GM23248 (cell line): ENCODE data around the gene PLA2G2C. TPM values are rescaled to one million over a fixed set of nuclear protein-coding genes. Genes with fewer than 3 reads are reported as not detected.

Experiments
- DNase-seq: peaks from one replicate; pipeline ENCODE4 v3.0.0-alpha.2; 2015
- H2AFZ ChIP-seq: fragments of 200-600 bp; sonication (generic); 2 replicates; pipeline ENCODE4 v1.6.1; 2016; ENCODE audit warnings: antibody characterized with exemption
- H3F3A ChIP-seq: fragments of 200-600 bp; sonication (generic); 2 replicates; pipeline ENCODE4 v1.6.1; 2016; ENCODE audit warnings: mild to moderate bottlenecking, antibody characterized with exemption, mixed run types; ENCODE audit not compliant: insufficient read depth
- H3K27ac ChIP-seq: fragments of 200-600 bp; sonication (generic); 2 replicates; pipeline ENCODE4 v1.5.1; 2016; ENCODE audit warnings: mild to moderate bottlenecking
- H3K27me3 ChIP-seq: fragments of 200-600 bp; sonication (generic); replicated peaks from 2 replicates; pipeline ENCODE4 v1.6.1; 2016; ENCODE audit warnings: mild to moderate bottlenecking; ENCODE audit not compliant: insufficient read depth
- H3K36me3 ChIP-seq: fragments of 200-600 bp; sonication (generic); 2 replicates; pipeline ENCODE4 v1.6.1; 2016; ENCODE audit warnings: low read depth, mild to moderate bottlenecking
- H3K4me1 ChIP-seq: fragments of 200-600 bp; sonication (generic); 2 replicates; pipeline ENCODE4 v1.6.1; 2016; ENCODE audit warnings: mild to moderate bottlenecking; ENCODE audit not compliant: insufficient read depth
- H3K4me2 ChIP-seq: fragments of 200-600 bp; sonication (generic); one replicate; pipeline ENCODE4 v1.6.1; 2016; ENCODE audit warnings: mild to moderate bottlenecking; ENCODE audit not compliant: unreplicated experiment
- H3K4me3 ChIP-seq: fragments of 200-600 bp; sonication (generic); 2 replicates; pipeline ENCODE4 v1.5.1; 2016; ENCODE audit warnings: mild to moderate bottlenecking
- H3K79me2 ChIP-seq: fragments of 200-600 bp; sonication (generic); 2 replicates; pipeline ENCODE4 v1.6.1; 2016; ENCODE audit warnings: mild to moderate bottlenecking; ENCODE audit not compliant: insufficient read depth
- H3K9ac ChIP-seq: fragments of 200-600 bp; sonication (generic); 2 replicates; pipeline ENCODE4 v1.6.1; 2016; ENCODE audit warnings: mild to moderate bottlenecking
- H3K9me2 ChIP-seq: fragments of 200-600 bp; sonication (generic); 2 replicates; pipeline ENCODE4 v1.6.1; 2016; ENCODE audit warnings: mixed run types, mild to moderate bottlenecking, moderate library complexity; ENCODE audit not compliant: insufficient read depth
- H3K9me3 ChIP-seq: fragments of 200-600 bp; sonication (generic); one replicate; pipeline ENCODE4 v1.6.1; 2017; ENCODE audit warnings: low read depth
- H4K20me1 ChIP-seq: fragments of 200-600 bp; sonication (generic); 2 replicates; pipeline ENCODE4 v1.6.0; 2016; ENCODE audit not compliant: insufficient read depth
- EZH2 ChIP-seq: fragments of 200-600 bp; sonication (generic); IDR thresholded peaks from 2 replicates; pipeline ENCODE4 v1.6.1; 2018; ENCODE audit warnings: antibody characterized with exemption, mild to moderate bottlenecking; ENCODE audit not compliant: insufficient read depth, poor library complexity, severe bottlenecking
- EZH2phosphoT487 ChIP-seq: fragments of 200-600 bp; sonication (generic); IDR thresholded peaks from 2 replicates; pipeline ENCODE4 v1.6.1; 2018; ENCODE audit warnings: antibody characterized with exemption, moderate library complexity, mild to moderate bottlenecking, low read depth; ENCODE audit not compliant: insufficient read depth
- WGBS, 2 experiments: methylation state at CpG; one replicate each; pipeline ENCODE4 v1.1.6; 2015 to 2017; ENCODE audit warnings: low lambda C conversion rate in 2 of 2, low coverage in 1 of 2; ENCODE audit errors: missing lambda C conversion rate in 2 of 2; 5-methylcytosine and 5-hydroxymethylcytosine counted together
- in situ Hi-C: fragments of 300-500 bp; cut with MboI; formaldehyde crosslinking; loops from 2 replicates; pipeline ENCODE4 v1.15.0; 2020
- polyA plus RNA-seq: library from polyadenylated mRNA; unstranded; fragments of >200 nt; fragmentation: Nextera tagmentation; extraction: Ambion mirVana; gene quantifications from 2 replicates; pipeline ENCODE4 v1.2.1, GENCODE V29; 2016
- total RNA-seq: library from RNA; depleted of rRNA; stranded (reverse); fragments of >200 nt; shearing (Covaris generic); gene quantifications from 2 replicates; pipeline ENCODE4 v1.2.3, GENCODE V29; 2014

PLA2G2C gene
- total and polyA plus RNA-seq, 2 experiments from 2014 or later: not detected

GRCh38 chr1:20211511-20211931 is 25.2 kb upstream of the PLA2G2C start:
- TF ChIP-seq EZH2phosphoT487 (no peak), EZH2 (no peak)
- H3K4me2 ChIP-seq: no peak overlapping the region
- peaks cover 22% of the 10 kb centered on the region for H3K4me1 ChIP-seq
- peak; percentile 84 for DNase-seq
- H3K4me3 ChIP-seq: no peak overlapping the region
- H3K36me3 ChIP-seq: no peaks in the 10 kb centered on the region
- H2AFZ ChIP-seq: no peak overlapping the region
- no peaks in the 10 kb centered on the region for H4K20me1 ChIP-seq
- H3K9me3 ChIP-seq: no peaks in the 10 kb centered on the region
- H3K9ac ChIP-seq: 0 out of 2 replicates have a peak overlapping the region, but pooled peaks have one; percentile 7
- no peaks in the 10 kb centered on the region for H3K9me2 ChIP-seq
- peak overlapping the region; percentile 39 for H3K27ac ChIP-seq
- peaks cover 16% of the 10 kb centered on the region for H3K27me3 ChIP-seq
- H3K79me2 ChIP-seq: no peaks in the 10 kb centered on the region
- in situ Hi-C loops: loop anchor here (5.0 kb wide), 1 partner anchor 281 kb away; no protein-coding TSS in a partner anchor
- 42 to 50% methylated on average over 4 of the region's 4 CpGs for WGBS, 2 experiments
- H3F3A ChIP-seq: peaks cover 11% of the 10 kb centered on the region

- Histone ChIP-seq H3K4me1 (peaks cover 22% of the 10 kb centered on the region), H2AFZ (no peak overlapping the region), H3F3A (peaks cover 11% of the 10 kb centered on the region), H3K79me2 (no peaks in the 10 kb centered on the region), H3K4me3 (no peak overlapping the region), H4K20me1 (no peaks in the 10 kb centered on the region), H3K36me3 (no peaks in the 10 kb centered on the region), H3K27me3 (peaks cover 16% of the 10 kb centered on the region), H3K9me3 (no peaks in the 10 kb centered on the region), H3K9ac (0 out of 2 replicates have a peak overlapping the region, but pooled peaks have one; percentile 7), H3K9me2 (no peaks in the 10 kb centered on the region), H3K27ac (peak overlapping the region; percentile 39), H3K4me2 (no peak overlapping the region)
- WGBS, 2 experiments: 77 to 80% methylated on average over 10 of the region's 10 CpGs
- TF ChIP-seq EZH2phosphoT487 (no peak), EZH2 (no peak)
- in situ Hi-C loops: loop anchor here (5.0 kb wide), 1 partner anchor 281 kb away; no protein-coding TSS in a partner anchor
- DNase-seq: peak; percentile 27
Observed at GRCh38 chr1:20210736-20211460, 24.6 kb upstream of the PLA2G2C start.

GRCh38 chr1:20209471-20209870 is 23.2 kb upstream of the PLA2G2C start:
- no peak overlapping the region for H2AFZ ChIP-seq
- no peak for DNase-seq
- peaks cover 22% of the 10 kb centered on the region for H3K4me1 ChIP-seq
- H3K36me3 ChIP-seq: no peaks in the 10 kb centered on the region
- peaks cover 11% of the 10 kb centered on the region for H3F3A ChIP-seq
- H3K9ac ChIP-seq: no peak overlapping the region
- H3K4me3 ChIP-seq: no peak overlapping the region
- no peaks in the 10 kb centered on the region for H3K9me3 ChIP-seq
- in situ Hi-C loops: no loop called here
- no peaks in the 10 kb centered on the region for H3K9me2 ChIP-seq
- H3K27ac ChIP-seq: no peak overlapping the region
- H3K79me2 ChIP-seq: no peaks in the 10 kb centered on the region
- TF ChIP-seq EZH2phosphoT487 (no peak), EZH2 (no peak)
- H3K27me3 ChIP-seq: peaks cover 5% of the 10 kb centered on the region
- WGBS, 2 experiments: 75 to 83% methylated on average over 4 of the region's 4 CpGs
- no peak overlapping the region for H3K4me2 ChIP-seq
- H4K20me1 ChIP-seq: no peaks in the 10 kb centered on the region

- Histone ChIP-seq H3K4me1 (peaks cover 20% of the 10 kb centered on the region), H3K9me2 (no peaks in the 10 kb centered on the region), H4K20me1 (no peaks in the 10 kb centered on the region), H3F3A (peaks cover 11% of the 10 kb centered on the region), H3K27ac (no peak overlapping the region), H3K79me2 (no peaks in the 10 kb centered on the region), H3K9me3 (no peaks in the 10 kb centered on the region), H2AFZ (no peak overlapping the region), H3K4me2 (no peak overlapping the region), H3K27me3 (peaks cover 6% of the 10 kb centered on the region), H3K9ac (no peak overlapping the region), H3K4me3 (no peak overlapping the region), H3K36me3 (no peaks in the 10 kb centered on the region)
- peak; percentile 28 for DNase-seq
- WGBS, 2 experiments: 66 to 71% methylated on average over 4 of the region's 4 CpGs
- TF ChIP-seq EZH2phosphoT487 (no peak), EZH2 (no peak)
- in situ Hi-C loops: no loop called here
Observed at GRCh38 chr1:20207546-20207945, 21.2 kb upstream of the PLA2G2C start.
